HG03354 (cell line): ENCODE measurements around the gene PLCL1.

Experiments used
- ATAC-seq: cut with Tn5 transposase; IDR thresholded peaks from one replicate; pipeline ENCODE4 v1.9.1; 2021; ENCODE audit warnings: mild to moderate bottlenecking; ENCODE audit not compliant: unreplicated experiment, poor library complexity, severe bottlenecking

The PLCL1 gene

GRCh38 chr2:197848602-197849001 lies 44.2 kb downstream of the PLCL1 start:
- no peak for ATAC-seq

- ATAC-seq: no peak
Observed at GRCh38 chr2:197850882-197851450, 46.6 kb downstream of the PLCL1 start.

- no peak for ATAC-seq
Observed at GRCh38 chr2:197851451-197851850, 47.1 kb downstream of the PLCL1 start.

GRCh38 chr2:197852108-197852507 lies 47.7 kb downstream of the PLCL1 start:
- ATAC-seq: no peak

GRCh38 chr2:197853549-197853948 lies 49.2 kb downstream of the PLCL1 start:
- no peak for ATAC-seq

GRCh38 chr2:197857476-197858107 lies 53.2 kb downstream of the PLCL1 start:
- ATAC-seq: no peak

- no peak for ATAC-seq
Observed at GRCh38 chr2:197858607-197859140, 54.3 kb downstream of the PLCL1 start.

GRCh38 chr2:197862246-197862955 lies 58.0 kb downstream of the PLCL1 start:
- no peak for ATAC-seq

- ATAC-seq: no peak
Observed at GRCh38 chr2:197863744-197864143, 59.4 kb downstream of the PLCL1 start.

- ATAC-seq: no peak
Observed at GRCh38 chr2:197866455-197866854, 62.1 kb downstream of the PLCL1 start.

GRCh38 chr2:197867033-197867432 lies 62.6 kb downstream of the PLCL1 start:
- ATAC-seq: no peak

GRCh38 chr2:197867624-197868023 lies 63.2 kb downstream of the PLCL1 start:
- ATAC-seq: no peak

- ATAC-seq: no peak
Observed at GRCh38 chr2:197868206-197868605, 63.8 kb downstream of the PLCL1 start.

- ATAC-seq: no peak
Observed at GRCh38 chr2:197869041-197869440, 64.6 kb downstream of the PLCL1 start.

GRCh38 chr2:197869501-197870111 lies 65.2 kb downstream of the PLCL1 start:
- no peak for ATAC-seq

- ATAC-seq: no peak
Observed at GRCh38 chr2:197870137-197870536, 65.7 kb downstream of the PLCL1 start.

GRCh38 chr2:197871780-197872456 lies 67.5 kb downstream of the PLCL1 start:
- ATAC-seq: no peak

GRCh38 chr2:197873293-197873701 lies 68.9 kb downstream of the PLCL1 start:
- ATAC-seq: no peak

- no peak for ATAC-seq
Observed at GRCh38 chr2:197875763-197876162, 71.4 kb downstream of the PLCL1 start.

- ATAC-seq: no peak
Observed at GRCh38 chr2:197876524-197876923, 72.1 kb downstream of the PLCL1 start.
